Mucosa of descending colon (tissue), 3 donors: ENCODE measurements around the gene ZNF827. TPM values are rescaled to one million over a fixed set of nuclear protein-coding genes. Genes with fewer than 3 reads are reported as not detected.

Experiments
- ATAC-seq: fragments of 200-7000 bp; cut with Tn5 transposase; one replicate; pipeline ENCODE4 v1.9.1; 2020; ENCODE audit warnings: mild to moderate bottlenecking, moderate library complexity
- DNase-seq, 3 donors: peaks; one replicate each; pipeline ENCODE4 v3.0.0-alpha.2; 2020
- H3K36me3 ChIP-seq: fragments of 200-600 bp; one replicate; pipeline ENCODE4 v1.8.0; 2021; ENCODE audit warnings: low read depth, mild to moderate bottlenecking
- H3K4me1 ChIP-seq: fragments of 200-600 bp; one replicate; pipeline ENCODE4 v1.8.0; 2021; ENCODE audit warnings: low read depth, mild to moderate bottlenecking
- H3K4me3 ChIP-seq: fragments of 200-600 bp; one replicate; pipeline ENCODE4 v1.8.0; 2021; ENCODE audit warnings: mild to moderate bottlenecking
- H3K9me3 ChIP-seq: fragments of 200-600 bp; one replicate; pipeline ENCODE4 v1.8.0; 2021; ENCODE audit warnings: mild to moderate bottlenecking
- intact Hi-C, 2 donors: fragments of 100-400 bp; cut with DNase I in 1 of 2; cut with micrococcal nuclease in 1 of 2; formaldehyde crosslinking; loops; one replicate each; pipeline versions ENCODE4 v1.11.0 to v1.11.1; 2022; cut with DNase I, micrococcal nuclease
- total RNA-seq, 3 donors: library from RNA; stranded (reverse); fragmentation: NEBNext Ultra II Directional in 2 of 3; extraction: Animal tissue kit (Norgen Biotek cat#: 25700) in 2 of 3; gene quantifications; one replicate each; pipeline versions ENCODE4 v1.2.1 to v1.2.4, GENCODE V29; 2021 to 2023
- TF ChIP-seq, protein P1 (sequence below): fragments of 200-600 bp; IDR thresholded peaks from one replicate; pipeline ENCODE4 v1.8.0; 2022; ENCODE audit warnings: antibody characterized with exemption, mild to moderate bottlenecking
- donor health status: DM: no; HTN: no; CAD: no; lungs with moderate emphysema.
- donor health status: DM: no; HTN: no; CAD: no.
- donor health status: DM: no; HTN: yes; CAD: no.

The ZNF827 gene
- total RNA-seq, 3 donors from 2014 or later = 21.9 to 37.4 (median 29.7) TPM

DNA sequence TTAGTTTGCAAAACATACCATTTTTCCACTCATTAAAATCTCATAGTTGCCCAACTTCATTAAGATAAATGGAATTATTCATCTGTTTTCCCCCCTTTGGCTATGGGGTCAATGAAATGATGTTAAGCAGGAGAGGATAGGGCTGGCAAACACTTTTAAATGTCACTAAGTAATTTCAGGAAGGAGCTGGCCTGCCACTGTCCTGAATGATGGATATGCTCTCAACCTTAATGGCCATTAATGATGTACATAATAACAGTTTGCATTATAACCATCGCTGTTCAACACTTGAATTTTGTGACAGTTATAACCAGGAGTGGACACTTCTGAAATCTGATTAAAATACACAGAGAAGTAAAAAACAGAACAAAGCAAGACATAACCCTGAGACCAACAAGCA, 181.4 kb downstream of the ZNF827 start:
- Histone ChIP-seq H3K36me3 (no peaks in the 10 kb centered on the region), H3K4me1 (no peaks in the 10 kb centered on the region), H3K4me3 (no peak overlapping the region), H3K9me3 (no peaks in the 10 kb centered on the region)
- ATAC-seq (no peak), DNase-seq (no peak)
- intact Hi-C loops = no loop called here
- TF ChIP-seq, protein P1, sequence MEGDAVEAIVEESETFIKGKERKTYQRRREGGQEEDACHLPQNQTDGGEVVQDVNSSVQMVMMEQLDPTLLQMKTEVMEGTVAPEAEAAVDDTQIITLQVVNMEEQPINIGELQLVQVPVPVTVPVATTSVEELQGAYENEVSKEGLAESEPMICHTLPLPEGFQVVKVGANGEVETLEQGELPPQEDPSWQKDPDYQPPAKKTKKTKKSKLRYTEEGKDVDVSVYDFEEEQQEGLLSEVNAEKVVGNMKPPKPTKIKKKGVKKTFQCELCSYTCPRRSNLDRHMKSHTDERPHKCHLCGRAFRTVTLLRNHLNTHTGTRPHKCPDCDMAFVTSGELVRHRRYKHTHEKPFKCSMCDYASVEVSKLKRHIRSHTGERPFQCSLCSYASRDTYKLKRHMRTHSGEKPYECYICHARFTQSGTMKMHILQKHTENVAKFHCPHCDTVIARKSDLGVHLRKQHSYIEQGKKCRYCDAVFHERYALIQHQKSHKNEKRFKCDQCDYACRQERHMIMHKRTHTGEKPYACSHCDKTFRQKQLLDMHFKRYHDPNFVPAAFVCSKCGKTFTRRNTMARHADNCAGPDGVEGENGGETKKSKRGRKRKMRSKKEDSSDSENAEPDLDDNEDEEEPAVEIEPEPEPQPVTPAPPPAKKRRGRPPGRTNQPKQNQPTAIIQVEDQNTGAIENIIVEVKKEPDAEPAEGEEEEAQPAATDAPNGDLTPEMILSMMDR = no peak

DNA sequence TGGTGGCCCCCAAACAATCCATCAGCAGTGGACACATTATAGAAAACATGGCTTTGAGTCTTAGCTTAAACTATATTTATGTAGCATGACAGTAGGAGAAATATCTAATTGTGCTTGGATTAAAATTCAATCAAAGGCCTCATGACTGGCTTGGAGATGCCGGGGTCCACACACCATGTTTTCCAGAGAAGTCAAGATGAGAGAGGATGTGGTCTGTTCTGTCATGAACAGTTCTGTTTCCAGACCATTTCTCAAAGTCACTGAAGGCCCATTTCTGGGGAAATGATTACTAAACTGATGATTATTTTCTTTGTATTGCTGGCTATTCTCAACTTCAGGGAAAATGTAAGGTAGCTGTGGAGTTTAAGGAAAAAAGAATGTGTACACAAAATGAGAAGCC, 182.4 kb downstream of the ZNF827 start:
- Histone ChIP-seq H3K4me1 (no peaks in the 10 kb centered on the region), H3K9me3 (no peaks in the 10 kb centered on the region), H3K4me3 (no peak overlapping the region), H3K36me3 (no peaks in the 10 kb centered on the region)
- TF ChIP-seq, protein P1 = no peak
- no peak for DNase-seq
- ATAC-seq = no peak
- intact Hi-C loops = no loop called here

DNA sequence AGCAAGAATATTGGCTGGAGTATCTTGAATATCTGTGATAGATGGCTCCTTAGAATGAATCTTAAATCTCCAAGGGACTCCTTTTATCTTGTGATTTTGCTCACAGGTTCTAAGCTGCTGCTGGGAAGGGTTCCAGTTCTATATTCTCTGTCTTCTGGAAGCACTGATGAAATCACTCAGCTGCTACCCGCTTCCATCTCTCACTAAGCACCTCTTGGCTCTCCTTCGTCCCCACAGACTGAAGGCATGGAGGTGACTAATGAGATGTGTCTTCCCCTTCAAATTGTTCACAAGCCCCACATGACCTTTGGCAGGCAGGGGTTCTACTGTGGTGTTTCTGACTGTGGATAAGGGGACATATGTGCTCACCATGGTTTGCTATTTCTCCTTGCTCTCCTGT, 182.8 kb downstream of the ZNF827 start:
- Histone ChIP-seq H3K4me3 (no peak overlapping the region), H3K9me3 (no peaks in the 10 kb centered on the region), H3K36me3 (no peaks in the 10 kb centered on the region), H3K4me1 (no peaks in the 10 kb centered on the region)
- intact Hi-C loops = no loop called here
- ATAC-seq = no peak
- TF ChIP-seq, protein P1 = no peak
- DNase-seq = no peak

DNA sequence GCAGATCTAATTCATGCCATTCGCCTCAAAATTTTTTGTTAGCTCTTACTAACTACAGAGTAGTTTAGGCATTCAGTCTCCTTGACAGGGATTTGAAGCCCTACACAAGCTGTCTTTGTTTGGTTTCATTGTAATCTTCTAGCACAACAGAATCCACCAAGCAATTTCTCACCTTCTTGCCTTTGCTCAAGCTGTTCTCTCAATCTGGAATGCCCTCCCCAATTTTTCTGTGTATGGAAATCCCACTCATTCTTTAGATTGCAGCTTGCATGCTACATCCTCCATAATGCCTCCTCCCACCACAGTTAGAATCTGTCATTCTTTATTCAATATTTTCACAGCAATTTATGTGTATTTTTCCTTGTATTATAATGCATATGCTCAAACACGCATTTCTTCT, 195.0 kb downstream of the ZNF827 start:
- no peak for ATAC-seq
- TF ChIP-seq, protein P1 = no peak
- intact Hi-C loops = no loop called here

DNA sequence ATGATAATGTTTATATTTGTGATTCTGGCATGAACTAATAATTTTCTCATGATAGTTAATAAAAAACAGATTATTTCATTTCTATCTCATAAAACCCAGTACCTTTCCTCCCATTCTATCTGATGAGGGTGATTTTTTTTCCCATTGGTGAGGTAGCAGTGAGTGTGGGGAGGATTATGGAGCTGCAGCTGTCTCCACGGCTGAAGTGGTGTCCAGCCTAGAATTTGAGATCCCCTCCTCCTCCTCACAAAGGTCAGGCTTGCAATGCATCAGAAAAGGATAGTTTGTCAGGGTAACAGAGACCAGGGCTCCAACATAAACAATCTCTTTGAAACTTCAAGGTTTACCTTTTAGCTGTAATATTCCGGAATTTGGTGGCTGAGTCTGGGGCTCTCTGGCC, 197.8 kb downstream of the ZNF827 start:
- intact Hi-C loops = no loop called here
- H3K36me3 ChIP-seq = no peaks in the 10 kb centered on the region
- ATAC-seq (no peak), DNase-seq (no peak)
- H3K9me3 ChIP-seq = no peaks in the 10 kb centered on the region
- H3K4me3 ChIP-seq = no peak overlapping the region
- TF ChIP-seq, protein P1 = no peak
- peaks cover 9% of the 10 kb centered on the region for H3K4me1 ChIP-seq

More for the DNA sequence above, 195.0 kb downstream of the ZNF827 start:
- Histone ChIP-seq H3K4me3 (no peak overlapping the region), H3K36me3 (no peaks in the 10 kb centered on the region), H3K9me3 (no peaks in the 10 kb centered on the region), H3K4me1 (no peaks in the 10 kb centered on the region)
- no peak for DNase-seq

DNA sequence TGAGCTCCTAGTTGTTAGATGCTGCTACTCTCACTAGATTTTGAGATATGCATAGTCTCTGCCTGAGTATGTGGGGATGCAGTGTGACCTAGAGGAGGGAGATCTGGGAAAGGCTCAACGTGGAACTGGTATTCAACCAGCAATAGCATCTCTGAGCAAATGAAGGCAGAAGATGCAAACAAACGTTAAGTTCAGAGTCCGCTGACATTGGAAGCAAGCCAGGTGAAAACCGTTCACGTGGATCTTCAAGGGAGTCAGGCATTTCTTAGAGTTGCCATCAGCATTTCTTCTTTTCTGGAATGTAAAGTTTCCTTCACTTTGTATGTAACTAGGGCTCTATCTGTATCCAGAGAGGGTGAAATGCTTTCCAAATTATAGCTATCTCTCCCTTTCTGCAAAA, 198.8 kb downstream of the ZNF827 start:
- peak; percentile 60 for ATAC-seq

More for the DNA sequence above, 198.8 kb downstream of the ZNF827 start:
- Histone ChIP-seq H3K9me3 (no peaks in the 10 kb centered on the region), H3K4me3 (no peak overlapping the region), H3K4me1 (peaks cover 15% of the 10 kb centered on the region), H3K36me3 (no peaks in the 10 kb centered on the region)
- intact Hi-C loops = no loop called here
- TF ChIP-seq, protein P1 = no peak
- peak in 2 of 3 donors; percentile 67 to 82 for DNase-seq
